Measurements from ENCODE around the gene SMO. TPM values are rescaled to one million over a fixed set of nuclear protein-coding genes. Genes with fewer than 3 reads are reported as not detected.

Gene SMO
- total RNA-seq, 1 experiment from 2014 or later: 15.7 TPM

GRCh38 chr7:129205126-129205818, 16.8 kb downstream of the SMO start:
- Histone ChIP-seq H3K4me1 (ENCODE audit: insufficient read depth, low read length) (no peaks in the 10 kb centered on the region), H3K36me3 (ENCODE audit: low read depth, low read length) (no peaks in the 10 kb centered on the region), H3K4me2 (ENCODE audit: low read length) (no peak overlapping the region), H3K27me3 (ENCODE audit: low read length) (no peaks in the 10 kb centered on the region), H3K27ac (ENCODE audit: low read length) (no peak overlapping the region), H3F3A (ENCODE audit: low read length, unreplicated experiment) (no peaks in the 10 kb centered on the region), H3K9me2 (replicated peaks; ENCODE audit: low read length) (no peaks in the 10 kb centered on the region), H4K20me1 (ENCODE audit: low read length) (no peaks in the 10 kb centered on the region), H3K79me2 (ENCODE audit: low read length) (no peaks in the 10 kb centered on the region), H3K9me3 (ENCODE audit: low read length) (no peaks in the 10 kb centered on the region), H3K9ac (ENCODE audit: low read length) (no peak overlapping the region), H3K4me3 (ENCODE audit: low read length) (no peak overlapping the region), H2AFZ (ENCODE audit: low read length) (no peak overlapping the region)
- ChIA-PET CTCF (no interaction called here), POLR2A (ENCODE audit: unreplicated experiment) (no interaction called here)
- BruUV-seq (replicated peaks): no TSS peak
- TF ChIP-seq EZH2 (IDR thresholded peaks at IDR 0.05; ENCODE audit: low read length, unreplicated experiment): no peak
- TF ChIP-seq EZH2phosphoT487 (IDR thresholded peaks at IDR 0.05; ENCODE audit: borderline replicate concordance, low read length): no peak
- no peak for TF ChIP-seq CTCF (conservative IDR thresholded peaks at IDR 0.05; ENCODE audit: low read depth, low read length)
- DNase-seq: no peak
- intact Hi-C loops (cut with micrococcal nuclease): no loop called here
- no peak for ATAC-seq

- Histone ChIP-seq H3K9me3 (ENCODE audit: low read length) (no peaks in the 10 kb centered on the region), H3K27ac (ENCODE audit: low read length) (no peak overlapping the region), H3K79me2 (ENCODE audit: low read length) (no peaks in the 10 kb centered on the region), H3F3A (ENCODE audit: low read length, unreplicated experiment) (no peaks in the 10 kb centered on the region), H3K4me3 (ENCODE audit: low read length) (no peak overlapping the region), H3K9ac (ENCODE audit: low read length) (no peak overlapping the region), H3K4me1 (ENCODE audit: insufficient read depth, low read length) (no peaks in the 10 kb centered on the region), H4K20me1 (ENCODE audit: low read length) (no peaks in the 10 kb centered on the region), H3K9me2 (replicated peaks; ENCODE audit: low read length) (no peaks in the 10 kb centered on the region), H3K4me2 (ENCODE audit: low read length) (no peak overlapping the region), H3K27me3 (ENCODE audit: low read length) (no peaks in the 10 kb centered on the region), H3K36me3 (ENCODE audit: low read depth, low read length) (no peaks in the 10 kb centered on the region), H2AFZ (ENCODE audit: low read length) (no peak overlapping the region)
- ChIA-PET CTCF (no interaction called here), POLR2A (ENCODE audit: unreplicated experiment) (no interaction called here)
- TF ChIP-seq EZH2 (IDR thresholded peaks at IDR 0.05; ENCODE audit: low read length, unreplicated experiment) (no peak), CTCF (conservative IDR thresholded peaks at IDR 0.05; ENCODE audit: low read depth, low read length) (no peak), EZH2phosphoT487 (IDR thresholded peaks at IDR 0.05; ENCODE audit: borderline replicate concordance, low read length) (no peak)
- intact Hi-C loops (cut with micrococcal nuclease): no loop called here
- BruUV-seq (replicated peaks): no TSS peak
- no peak for ATAC-seq
- DNase-seq: no peak
These were observed 17.8 kb downstream of the SMO start for GRCh38 chr7:129205987-129206785.

- CTCF ChIA-PET: no interaction called here
- POLR2A ChIA-PET (ENCODE audit: unreplicated experiment): no interaction called here
- Histone ChIP-seq H3K79me2 (ENCODE audit: low read length) (no peaks in the 10 kb centered on the region), H2AFZ (ENCODE audit: low read length) (no peak overlapping the region), H3K4me1 (ENCODE audit: insufficient read depth, low read length) (no peaks in the 10 kb centered on the region), H4K20me1 (ENCODE audit: low read length) (no peaks in the 10 kb centered on the region), H3K4me2 (ENCODE audit: low read length) (no peak overlapping the region), H3K4me3 (ENCODE audit: low read length) (no peak overlapping the region), H3K9me3 (ENCODE audit: low read length) (no peaks in the 10 kb centered on the region), H3F3A (ENCODE audit: low read length, unreplicated experiment) (no peaks in the 10 kb centered on the region), H3K27me3 (ENCODE audit: low read length) (no peaks in the 10 kb centered on the region), H3K27ac (ENCODE audit: low read length) (no peak overlapping the region), H3K36me3 (ENCODE audit: low read depth, low read length) (no peaks in the 10 kb centered on the region), H3K9me2 (replicated peaks; ENCODE audit: low read length) (no peaks in the 10 kb centered on the region), H3K9ac (ENCODE audit: low read length) (no peak overlapping the region)
- DNase-seq (no peak), ATAC-seq (no peak)
- no peak for TF ChIP-seq EZH2phosphoT487 (IDR thresholded peaks at IDR 0.05; ENCODE audit: borderline replicate concordance, low read length)
- TF ChIP-seq EZH2 (IDR thresholded peaks at IDR 0.05; ENCODE audit: low read length, unreplicated experiment): no peak
- intact Hi-C loops (cut with micrococcal nuclease): no loop called here
- BruUV-seq (replicated peaks): no TSS peak
These were observed 20.2 kb downstream of the SMO start for GRCh38 chr7:129208667-129209066.
